Effector memory CD8-positive, alpha-beta T cell (primary cell): Measurements from ENCODE around the gene UGT1A6.

Experiments used
- ATAC-seq: fragments of 150-1000 bp; cut with Tn5 transposase; replicated peaks from 2 replicates; pipeline ENCODE4 v1.10.0; 2021; ENCODE audit warnings: mild to moderate bottlenecking, moderate library complexity
- DNase-seq, 3 experiments: peaks; one replicate each; pipeline ENCODE4 v3.0.0; 2021
- H3K27ac Mint-ChIP-seq, 2 donors: one replicate each; pipeline ENCODE4 v1.8.0; 2022; ENCODE audit warnings: mild to moderate bottlenecking in 2 of 2, mixed read lengths in 2 of 2, moderate library complexity in 2 of 2
- H3K27me3 Mint-ChIP-seq, 2 donors: one replicate each; pipeline ENCODE4 v1.8.0; 2022; ENCODE audit warnings: mixed read lengths in 2 of 2
- H3K36me3 Mint-ChIP-seq: one replicate; pipeline ENCODE4 v1.8.0; 2022; ENCODE audit warnings: mild to moderate bottlenecking, moderate library complexity, mixed read lengths; ENCODE audit not compliant: insufficient read depth
- H3K4me1 Mint-ChIP-seq, 2 donors: one replicate each; pipeline ENCODE4 v1.8.0; 2022; ENCODE audit warnings: low read depth in 2 of 2, mixed read lengths in 2 of 2
- H3K4me3 Mint-ChIP-seq, 2 donors: one replicate each; pipeline ENCODE4 v1.8.0; 2022; ENCODE audit warnings: mild to moderate bottlenecking in 2 of 2, mixed read lengths in 2 of 2, moderate library complexity in 2 of 2
- H3K9me3 Mint-ChIP-seq, 2 donors: one replicate each; pipeline ENCODE4 v1.8.0; 2022; ENCODE audit warnings: mixed read lengths in 2 of 2

Gene UGT1A6

GRCh38 chr2:233810385-233810784, 117.7 kb downstream of the UGT1A6 start:
- ATAC-seq (no peak), DNase-seq (no peak)
- H3K27me3 Mint-ChIP-seq: peaks cover 39 to 68% of the 10 kb centered on the region in 2 donors
- no peaks in the 10 kb centered on the region for H3K36me3 Mint-ChIP-seq
- no peak overlapping the region for H3K4me3 Mint-ChIP-seq
- H3K9me3 Mint-ChIP-seq: no peaks in the 10 kb centered on the region
- H3K4me1 Mint-ChIP-seq: no peaks in the 10 kb centered on the region
- no peak overlapping the region for H3K27ac Mint-ChIP-seq

GRCh38 chr2:233811087-233811486, 118.4 kb downstream of the UGT1A6 start:
- Mint-ChIP-seq H3K4me3 (no peak overlapping the region), H3K27me3 (peaks cover 45 to 69% of the 10 kb centered on the region in 2 donors), H3K36me3 (no peaks in the 10 kb centered on the region), H3K9me3 (no peaks in the 10 kb centered on the region), H3K27ac (no peak overlapping the region), H3K4me1 (no peaks in the 10 kb centered on the region)
- no peak for DNase-seq
- ATAC-seq: no peak

- H3K27me3 Mint-ChIP-seq: peaks cover 51 to 76% of the 10 kb centered on the region in 2 donors
- no peak overlapping the region for H3K27ac Mint-ChIP-seq
- H3K4me1 Mint-ChIP-seq: no peaks in the 10 kb centered on the region
- no peaks in the 10 kb centered on the region for H3K9me3 Mint-ChIP-seq
- DNase-seq (no peak), ATAC-seq (no peak)
- H3K4me3 Mint-ChIP-seq: no peak overlapping the region
- H3K36me3 Mint-ChIP-seq: no peaks in the 10 kb centered on the region
Measured at GRCh38 chr2:233811732-233812131, 119.0 kb downstream of the UGT1A6 start.

GRCh38 chr2:233813236-233814055, 120.8 kb downstream of the UGT1A6 start:
- H3K27ac Mint-ChIP-seq: no peak overlapping the region
- no peaks in the 10 kb centered on the region for H3K36me3 Mint-ChIP-seq
- peaks cover 3 to 4% of the 10 kb centered on the region in 2 donors for H3K4me1 Mint-ChIP-seq
- no peaks in the 10 kb centered on the region for H3K9me3 Mint-ChIP-seq
- H3K4me3 Mint-ChIP-seq: no peak overlapping the region
- peaks cover 60 to 82% of the 10 kb centered on the region in 2 donors for H3K27me3 Mint-ChIP-seq
- no peak for DNase-seq
- no peak for ATAC-seq

GRCh38 chr2:233814056-233814835, 121.6 kb downstream of the UGT1A6 start:
- Mint-ChIP-seq H3K36me3 (no peaks in the 10 kb centered on the region), H3K4me1 (peaks cover 3 to 4% of the 10 kb centered on the region in 2 donors), H3K9me3 (no peaks in the 10 kb centered on the region), H3K27me3 (peaks cover 57 to 82% of the 10 kb centered on the region in 2 donors), H3K4me3 (no peak overlapping the region), H3K27ac (no peak overlapping the region)
- no peak for ATAC-seq
- no peak for DNase-seq

- Mint-ChIP-seq H3K9me3 (no peaks in the 10 kb centered on the region), H3K36me3 (no peaks in the 10 kb centered on the region), H3K27me3 (peaks cover 59 to 82% of the 10 kb centered on the region in 2 donors), H3K27ac (no peak overlapping the region), H3K4me3 (no peak overlapping the region), H3K4me1 (peaks cover 3 to 4% of the 10 kb centered on the region in 2 donors)
- no peak for DNase-seq
- ATAC-seq: no peak
Measured at GRCh38 chr2:233815861-233816260, 123.2 kb downstream of the UGT1A6 start.

- Mint-ChIP-seq H3K36me3 (no peaks in the 10 kb centered on the region), H3K9me3 (no peaks in the 10 kb centered on the region), H3K27me3 (peaks cover 54 to 82% of the 10 kb centered on the region in 2 donors), H3K4me3 (no peak overlapping the region), H3K27ac (no peak overlapping the region), H3K4me1 (peaks cover 3 to 4% of the 10 kb centered on the region in 2 donors)
- ATAC-seq (no peak), DNase-seq (no peak)
Measured at GRCh38 chr2:233816334-233816733, 123.6 kb downstream of the UGT1A6 start.

- Mint-ChIP-seq H3K36me3 (no peaks in the 10 kb centered on the region), H3K9me3 (no peaks in the 10 kb centered on the region), H3K4me3 (no peak overlapping the region), H3K27me3 (peaks cover 52 to 82% of the 10 kb centered on the region in 2 donors), H3K27ac (peak overlapping the region in 1 of 2 donors; percentile 60), H3K4me1 (peaks cover 3 to 4% of the 10 kb centered on the region in 2 donors)
- DNase-seq: no peak
- ATAC-seq: no peak
Measured at GRCh38 chr2:233816771-233817170, 124.1 kb downstream of the UGT1A6 start.

- peaks cover 3 to 4% of the 10 kb centered on the region in 2 donors for H3K4me1 Mint-ChIP-seq
- ATAC-seq (no peak), DNase-seq (no peak)
- no peak overlapping the region for H3K4me3 Mint-ChIP-seq
- no peaks in the 10 kb centered on the region for H3K36me3 Mint-ChIP-seq
- no peaks in the 10 kb centered on the region for H3K9me3 Mint-ChIP-seq
- peak overlapping the region in 1 of 2 donors; percentile 60 for H3K27ac Mint-ChIP-seq
- H3K27me3 Mint-ChIP-seq: peaks cover 52 to 78% of the 10 kb centered on the region in 2 donors
Measured at GRCh38 chr2:233817361-233817911, 124.7 kb downstream of the UGT1A6 start.

GRCh38 chr2:233817995-233818638, 125.4 kb downstream of the UGT1A6 start:
- H3K27me3 Mint-ChIP-seq: peaks cover 47 to 78% of the 10 kb centered on the region in 2 donors
- no peaks in the 10 kb centered on the region for H3K9me3 Mint-ChIP-seq
- peaks cover 3 to 4% of the 10 kb centered on the region in 2 donors for H3K4me1 Mint-ChIP-seq
- no peak overlapping the region for H3K4me3 Mint-ChIP-seq
- ATAC-seq (no peak), DNase-seq (no peak)
- no peaks in the 10 kb centered on the region for H3K36me3 Mint-ChIP-seq
- H3K27ac Mint-ChIP-seq: no peak overlapping the region

GRCh38 chr2:233818639-233819621, 126.2 kb downstream of the UGT1A6 start:
- peaks cover 47 to 77% of the 10 kb centered on the region in 2 donors for H3K27me3 Mint-ChIP-seq
- DNase-seq (no peak), ATAC-seq (no peak)

More at GRCh38 chr2:233818639-233819621, 126.2 kb downstream of the UGT1A6 start:
- H3K4me1 Mint-ChIP-seq: peaks cover 3 to 4% of the 10 kb centered on the region in 2 donors
- no peak overlapping the region for H3K27ac Mint-ChIP-seq
- H3K36me3 Mint-ChIP-seq: no peaks in the 10 kb centered on the region
- H3K9me3 Mint-ChIP-seq: no peaks in the 10 kb centered on the region
- no peak overlapping the region for H3K4me3 Mint-ChIP-seq
